ENCODE results near the gene LRRC53. TPM values are rescaled to one million over a fixed set of nuclear protein-coding genes. Genes with fewer than 3 reads are reported as not detected.

LRRC53 gene
- total RNA-seq, 1 experiment from 2014 or later: not detected

DNA sequence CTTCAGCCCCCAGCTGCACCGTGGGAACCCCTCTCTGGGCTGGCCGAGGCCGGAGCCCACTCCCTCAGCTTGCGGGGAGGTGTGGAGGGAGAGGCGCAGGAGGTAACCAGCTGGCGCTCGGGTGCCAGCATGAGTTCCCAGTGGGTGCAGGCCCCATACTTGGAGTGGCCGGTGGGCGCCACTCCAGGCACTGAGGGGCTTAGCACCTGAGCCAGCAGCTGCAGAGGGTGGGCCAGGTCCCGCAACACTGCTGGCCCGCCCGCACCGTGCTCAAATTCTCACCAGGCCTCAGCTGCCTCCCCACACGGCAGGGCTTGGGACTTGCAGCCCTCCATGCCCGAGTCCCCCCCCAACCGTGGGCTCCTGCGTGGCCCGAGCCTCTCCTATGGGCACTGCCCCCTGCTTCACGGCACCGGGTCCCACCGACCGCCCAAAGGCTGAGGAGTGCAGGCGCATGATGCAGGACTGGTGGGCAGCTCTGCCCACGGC lies 47.2 kb downstream of the LRRC53 start:
- Histone ChIP-seq H3K9me3 (no peaks in the 10 kb centered on the region), H3K27me3 (no peaks in the 10 kb centered on the region; the same call in 1 of the 2 replicates), H3K4me3 (no peak overlapping the region), H3K36me3 (no peaks in the 10 kb centered on the region)
- DNase-seq: no peak

DNA sequence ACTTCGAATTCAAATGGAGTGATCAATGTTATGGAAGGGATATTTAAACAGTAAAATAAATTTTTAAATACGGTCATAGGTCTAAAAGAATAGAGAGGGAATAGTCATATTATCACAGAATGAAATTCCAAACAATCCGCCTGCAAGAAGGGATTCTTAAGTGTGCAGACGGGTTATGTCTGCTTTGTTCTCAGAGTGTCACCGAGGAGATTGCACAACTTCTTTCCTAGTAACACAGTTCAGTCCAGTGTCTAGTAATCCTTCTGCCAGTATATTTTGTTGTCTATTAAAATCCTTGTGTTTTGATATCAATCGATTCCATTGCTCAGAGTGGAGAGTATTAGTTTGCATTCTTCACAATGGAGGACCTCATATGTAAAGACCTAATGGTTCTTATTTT lies 48.4 kb downstream of the LRRC53 start:
- Histone ChIP-seq H3K4me3 (no peak overlapping the region), H3K9me3 (no peaks in the 10 kb centered on the region), H3K36me3 (no peaks in the 10 kb centered on the region), H3K27me3 (no peaks in the 10 kb centered on the region; the same call in 1 of the 2 replicates)
- no peak for DNase-seq

DNA sequence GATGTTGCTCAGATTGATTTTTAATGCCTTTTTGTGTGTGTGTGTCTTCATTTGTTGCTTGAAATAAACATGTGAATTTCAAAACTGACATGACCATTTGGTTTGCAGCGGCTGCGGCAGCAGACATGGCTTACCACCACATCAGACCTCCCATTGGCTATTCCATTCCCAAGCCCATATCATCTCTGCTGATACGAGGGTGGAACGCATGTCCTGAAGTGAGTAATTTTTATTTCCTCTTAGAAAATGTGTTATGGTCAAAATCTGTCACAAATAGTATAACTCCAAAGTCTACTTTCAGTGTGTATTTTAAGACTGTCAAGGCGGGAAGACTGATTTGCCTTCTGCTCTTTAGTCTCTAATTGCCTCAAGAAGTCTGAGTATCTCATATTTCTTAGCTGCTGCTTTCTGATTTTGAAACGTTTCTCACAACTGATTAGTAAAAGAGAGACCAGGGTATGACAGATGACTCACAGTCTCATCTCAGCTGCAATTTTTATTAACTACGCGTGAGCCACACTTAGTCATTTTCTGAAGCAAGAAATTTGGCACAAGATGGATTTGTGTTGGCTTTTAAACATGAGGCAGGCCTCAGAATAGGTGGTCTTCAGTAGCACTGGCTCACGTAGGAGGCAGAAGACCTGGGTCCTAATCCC lies 49.0 kb downstream of the LRRC53 start:
- DNase-seq: no peak
- Histone ChIP-seq H3K36me3 (no peaks in the 10 kb centered on the region), H3K4me3 (no peak overlapping the region), H3K9me3 (no peaks in the 10 kb centered on the region), H3K27me3 (no peaks in the 10 kb centered on the region; the same call in 1 of the 2 replicates)

DNA sequence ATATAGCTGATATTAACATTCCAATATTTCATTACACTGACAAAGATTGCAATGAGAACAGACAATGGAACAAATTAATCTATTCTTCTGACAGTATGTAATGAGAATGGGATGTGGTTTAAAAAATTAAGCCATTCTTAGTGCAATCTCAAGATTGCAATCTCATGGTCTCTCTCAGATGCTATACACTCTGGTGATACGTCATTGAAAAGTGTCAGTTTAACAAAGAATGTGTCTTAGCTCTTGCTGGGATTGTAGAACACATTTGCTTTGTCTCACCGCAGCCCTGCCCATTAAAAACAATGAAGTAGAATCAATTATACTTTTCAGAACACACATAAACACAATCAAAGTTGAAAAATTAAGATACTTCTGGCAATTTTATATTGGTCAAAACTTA lies 55.2 kb downstream of the LRRC53 start:
- DNase-seq: no peak
- Histone ChIP-seq H3K27me3 (no peaks in the 10 kb centered on the region), H3K4me3 (no peak overlapping the region), H3K36me3 (no peaks in the 10 kb centered on the region), H3K9me3 (no peaks in the 10 kb centered on the region)

DNA sequence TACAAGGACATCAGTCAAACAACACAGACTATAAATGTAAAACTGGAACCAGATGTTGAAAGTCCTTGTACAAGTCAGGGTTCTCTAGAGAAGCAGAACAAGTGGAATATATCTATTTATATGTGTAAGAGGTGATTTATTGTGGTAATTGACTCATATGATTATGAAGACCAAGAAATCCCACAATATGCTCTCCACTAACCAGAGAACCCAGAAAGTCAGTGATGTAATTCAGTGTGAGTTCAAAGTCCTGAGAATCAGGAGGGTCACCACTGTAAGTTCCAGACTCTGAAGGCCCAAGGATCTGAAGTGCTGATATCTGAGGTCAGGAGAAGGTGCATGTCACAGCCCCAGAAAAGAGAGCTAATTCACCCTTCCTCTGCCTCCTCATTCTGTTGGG lies 57.0 kb downstream of the LRRC53 start:
- DNase-seq: no peak
- no peaks in the 10 kb centered on the region for H3K36me3 ChIP-seq
- H3K9me3 ChIP-seq: no peaks in the 10 kb centered on the region
- H3K4me3 ChIP-seq: no peak overlapping the region
- no peaks in the 10 kb centered on the region for H3K27me3 ChIP-seq

DNA sequence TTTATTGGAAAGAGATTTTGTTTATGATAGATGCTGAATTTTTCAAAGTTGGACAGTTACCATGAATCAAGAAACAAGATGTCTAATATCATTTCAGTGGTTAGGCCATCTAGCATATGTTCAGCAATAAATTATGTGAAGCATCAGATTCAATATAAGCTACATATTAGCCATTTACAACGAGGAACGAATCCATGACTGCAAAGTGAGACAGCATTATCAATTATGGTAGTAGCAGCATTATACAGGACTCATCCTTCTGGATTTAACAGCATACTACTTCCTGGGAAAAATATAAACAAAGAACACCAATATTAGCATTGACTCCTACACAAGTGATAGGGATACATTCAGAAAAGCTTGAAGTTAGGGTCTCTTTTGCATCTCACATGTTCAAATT lies 59.1 kb downstream of the LRRC53 start:
- no peak for DNase-seq
- Histone ChIP-seq H3K4me3 (no peak overlapping the region), H3K27me3 (no peaks in the 10 kb centered on the region), H3K36me3 (no peaks in the 10 kb centered on the region), H3K9me3 (no peaks in the 10 kb centered on the region)

DNA sequence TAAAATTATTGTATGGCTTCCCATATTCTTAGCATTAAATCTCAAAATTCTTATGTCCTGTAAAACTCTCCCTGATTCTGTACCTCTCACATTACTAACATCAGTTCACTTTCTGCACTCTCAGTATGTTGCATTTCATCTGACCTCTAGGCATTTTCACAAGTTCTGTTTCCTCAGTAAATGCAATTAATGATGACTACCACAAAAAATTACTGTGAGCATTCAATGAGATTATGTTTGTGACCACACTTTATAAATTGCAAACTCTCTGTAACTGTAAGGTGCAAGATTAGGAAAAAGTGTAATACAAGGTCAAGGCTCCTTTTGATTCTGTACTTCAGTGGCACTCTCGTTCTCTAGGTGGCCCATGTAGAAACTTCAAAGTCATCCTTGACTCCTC lies 60.4 kb downstream of the LRRC53 start:
- H3K9me3 ChIP-seq: no peaks in the 10 kb centered on the region
- DNase-seq: no peak

DNA sequence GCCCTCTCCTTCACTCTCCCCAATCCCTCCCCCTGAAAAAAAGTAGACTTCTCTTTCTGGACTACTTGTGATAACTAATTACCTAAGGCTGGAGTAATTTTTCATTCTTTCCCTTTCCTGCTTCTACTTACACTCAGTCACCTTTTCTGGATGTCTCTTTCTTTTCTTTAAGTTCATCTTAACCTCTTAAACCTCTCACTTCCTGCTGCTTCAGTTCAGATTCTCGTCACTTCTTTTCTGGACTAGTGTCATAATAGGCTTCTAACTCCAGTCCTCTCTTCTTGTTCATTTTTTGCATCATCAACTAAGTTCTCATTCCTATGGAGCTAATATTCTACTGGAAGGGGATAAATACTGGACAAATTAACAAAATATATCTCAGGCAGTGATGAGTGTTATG lies 75.4 kb downstream of the LRRC53 start:
- H3K4me3 ChIP-seq: no peak overlapping the region
- H3K36me3 ChIP-seq: no peaks in the 10 kb centered on the region
- H3K27me3 ChIP-seq: no peaks in the 10 kb centered on the region
- no peaks in the 10 kb centered on the region for H3K9me3 ChIP-seq
- no peak for DNase-seq

More for the DNA sequence above, 60.4 kb downstream of the LRRC53 start:
- no peaks in the 10 kb centered on the region for H3K27me3 ChIP-seq
- no peak overlapping the region for H3K4me3 ChIP-seq
- no peaks in the 10 kb centered on the region for H3K36me3 ChIP-seq

DNA sequence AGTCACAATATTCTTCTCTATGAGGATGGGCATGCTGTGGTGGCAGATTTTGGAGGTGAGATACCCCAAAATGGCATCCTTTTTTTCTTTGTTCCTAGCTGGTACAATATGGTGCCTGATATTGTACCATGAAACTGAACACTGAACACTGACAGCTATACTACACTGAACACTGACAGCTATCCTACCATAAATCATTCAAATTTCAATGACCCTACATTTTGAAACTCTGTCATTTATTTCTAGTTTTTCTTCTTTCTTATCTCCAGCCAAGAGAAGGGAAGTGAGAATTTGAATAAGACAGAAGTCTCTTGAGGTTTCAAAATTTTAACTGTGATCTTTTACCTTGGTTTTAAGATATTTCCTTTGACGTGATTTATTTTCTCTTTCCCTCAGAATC lies 76.3 kb downstream of the LRRC53 start:
- Histone ChIP-seq H3K27me3 (no peaks in the 10 kb centered on the region), H3K36me3 (no peaks in the 10 kb centered on the region), H3K4me3 (no peak overlapping the region), H3K9me3 (no peaks in the 10 kb centered on the region)
- no peak for DNase-seq

DNA sequence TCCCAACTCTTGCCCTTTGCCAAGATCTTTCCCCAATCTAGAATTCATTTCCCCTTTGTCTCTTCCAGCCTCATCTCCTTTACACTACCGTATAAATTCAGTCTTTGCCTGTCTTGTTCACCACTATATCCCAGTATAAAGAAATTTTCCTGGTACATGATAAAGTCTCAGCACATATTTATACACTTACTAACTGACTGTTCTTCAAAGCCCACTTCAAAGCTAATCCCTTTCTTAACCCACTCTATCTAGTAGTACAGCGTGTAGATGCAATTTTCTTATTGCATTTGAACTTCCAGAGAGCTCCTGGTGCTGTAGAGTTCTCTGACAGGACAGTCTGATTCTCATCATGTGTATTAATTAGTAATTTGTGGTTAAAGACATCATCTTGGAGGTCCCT lies 78.1 kb downstream of the LRRC53 start:
- no peaks in the 10 kb centered on the region for H3K27me3 ChIP-seq

DNA sequence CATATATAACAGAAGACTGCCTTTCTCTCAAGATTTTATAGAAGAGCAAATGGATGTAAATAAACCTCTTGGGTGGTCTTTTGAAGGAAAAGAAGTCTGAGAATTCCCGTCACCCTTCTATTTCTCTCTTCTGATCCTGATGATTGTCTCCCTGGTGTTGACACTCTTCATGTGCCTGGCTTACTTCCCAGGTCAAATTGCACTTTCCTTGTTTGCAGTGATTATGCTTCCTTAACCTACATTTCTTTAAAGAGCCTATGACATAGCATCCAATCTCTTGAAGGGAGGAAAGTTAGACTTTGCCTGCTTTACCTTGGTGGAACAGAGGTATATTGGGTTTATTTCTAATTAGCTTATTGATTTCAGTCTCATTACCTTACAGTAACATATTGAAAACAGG lies 80.1 kb downstream of the LRRC53 start:
- DNase-seq: no peak
- H3K27me3 ChIP-seq: no peaks in the 10 kb centered on the region
- no peaks in the 10 kb centered on the region for H3K36me3 ChIP-seq
- H3K4me3 ChIP-seq: no peak overlapping the region
- no peaks in the 10 kb centered on the region for H3K9me3 ChIP-seq

More for the DNA sequence above, 78.1 kb downstream of the LRRC53 start:
- Histone ChIP-seq H3K4me3 (no peak overlapping the region), H3K9me3 (no peaks in the 10 kb centered on the region), H3K36me3 (no peaks in the 10 kb centered on the region)
- no peak for DNase-seq

DNA sequence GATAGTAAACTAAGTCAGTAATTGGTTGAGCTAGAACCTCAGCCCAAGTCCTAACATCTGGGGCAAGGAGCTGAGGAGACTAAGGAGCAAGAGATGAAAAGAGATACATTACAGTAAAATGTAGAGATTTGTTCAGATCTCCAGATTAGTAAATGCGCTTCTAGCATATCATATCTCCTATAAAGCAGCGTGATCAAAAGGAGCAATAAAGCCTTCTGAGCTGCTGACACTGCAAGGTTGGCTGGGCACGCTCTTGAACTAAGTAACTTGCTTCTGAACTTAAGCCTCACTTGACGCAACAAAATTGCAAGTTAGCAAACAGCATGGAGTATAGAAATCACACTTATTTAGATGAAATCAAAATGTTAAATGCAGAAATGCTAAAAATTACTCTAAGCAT lies 80.9 kb downstream of the LRRC53 start:
- no peaks in the 10 kb centered on the region for H3K27me3 ChIP-seq

DNA sequence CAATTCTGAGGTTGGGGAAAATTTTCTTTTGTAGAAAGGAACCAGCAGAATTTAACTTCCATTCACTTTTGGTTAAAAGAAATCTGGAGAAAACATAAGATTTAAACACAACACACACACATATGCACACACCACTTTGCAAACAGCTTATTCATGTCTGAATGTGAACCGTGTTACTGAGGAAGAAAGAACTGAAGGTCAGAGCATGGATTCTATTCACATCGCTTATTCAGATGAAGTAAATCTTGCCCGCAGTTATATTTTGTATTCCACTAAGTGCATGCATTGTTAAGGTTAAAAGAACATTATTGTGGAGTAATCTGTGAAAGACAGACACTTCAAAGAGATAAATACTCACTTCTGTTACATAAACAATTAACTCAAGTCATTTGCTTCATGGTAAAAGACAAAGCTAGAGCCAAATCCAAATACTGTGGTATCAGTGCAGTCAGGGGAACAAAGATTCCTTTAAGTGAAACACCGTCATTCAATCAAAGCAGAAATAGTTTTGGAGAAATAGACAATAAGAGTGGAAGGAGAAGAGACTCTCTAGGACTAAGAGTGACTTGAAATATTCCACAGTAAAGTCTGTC lies 82.0 kb downstream of the LRRC53 start:
- H3K27me3 ChIP-seq: no peaks in the 10 kb centered on the region

More for the DNA sequence above, 80.9 kb downstream of the LRRC53 start:
- Histone ChIP-seq H3K4me3 (no peak overlapping the region), H3K9me3 (no peaks in the 10 kb centered on the region), H3K36me3 (no peaks in the 10 kb centered on the region)
- DNase-seq: no peak

DNA sequence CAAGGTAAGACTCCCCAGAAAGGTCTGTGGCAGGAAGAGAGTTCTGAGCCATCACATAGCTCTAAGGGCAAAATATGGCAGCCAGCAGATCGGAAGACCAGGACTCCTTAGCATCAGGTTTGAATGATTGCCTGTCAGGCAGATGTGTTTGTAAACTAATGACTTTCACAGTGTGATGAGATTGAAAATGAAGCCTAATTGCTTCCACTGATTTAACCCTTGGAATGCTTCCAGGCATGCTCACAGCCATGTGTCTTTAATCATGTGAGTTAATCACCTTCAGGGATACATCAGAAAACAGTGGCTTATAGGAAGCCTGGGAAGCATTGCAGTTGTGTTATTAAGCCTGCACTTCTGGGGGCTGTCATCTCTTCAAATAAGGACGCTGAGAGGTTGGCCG lies 82.8 kb downstream of the LRRC53 start:
- no peaks in the 10 kb centered on the region for H3K9me3 ChIP-seq
- no peaks in the 10 kb centered on the region for H3K27me3 ChIP-seq
- H3K4me3 ChIP-seq: no peak overlapping the region
- no peaks in the 10 kb centered on the region for H3K36me3 ChIP-seq
- DNase-seq: no peak

More for the DNA sequence above, 82.0 kb downstream of the LRRC53 start:
- DNase-seq: no peak
- no peaks in the 10 kb centered on the region for H3K36me3 ChIP-seq
- no peaks in the 10 kb centered on the region for H3K9me3 ChIP-seq
- H3K4me3 ChIP-seq: no peak overlapping the region

DNA sequence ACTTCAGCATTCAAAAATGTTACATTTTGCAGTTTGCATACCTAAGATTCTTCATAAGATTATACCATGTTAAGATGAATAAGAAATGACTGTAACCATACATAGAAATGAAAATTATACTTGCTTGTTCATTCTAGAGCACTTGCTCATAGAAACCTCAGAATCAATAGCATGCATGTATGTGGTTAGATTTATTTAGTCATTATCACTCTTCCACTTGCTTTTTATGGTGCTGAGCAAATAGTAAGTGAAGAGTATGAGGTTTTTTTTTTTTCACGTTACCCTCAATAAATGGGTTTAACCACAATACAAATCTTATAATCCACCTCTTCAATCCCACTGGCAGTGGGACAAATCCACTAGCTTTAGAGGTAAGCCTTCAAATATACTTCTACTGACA lies 84.7 kb downstream of the LRRC53 start:
- no peaks in the 10 kb centered on the region for H3K27me3 ChIP-seq
- no peaks in the 10 kb centered on the region for H3K36me3 ChIP-seq
- no peaks in the 10 kb centered on the region for H3K9me3 ChIP-seq
- no peak overlapping the region for H3K4me3 ChIP-seq
- no peak for DNase-seq

DNA sequence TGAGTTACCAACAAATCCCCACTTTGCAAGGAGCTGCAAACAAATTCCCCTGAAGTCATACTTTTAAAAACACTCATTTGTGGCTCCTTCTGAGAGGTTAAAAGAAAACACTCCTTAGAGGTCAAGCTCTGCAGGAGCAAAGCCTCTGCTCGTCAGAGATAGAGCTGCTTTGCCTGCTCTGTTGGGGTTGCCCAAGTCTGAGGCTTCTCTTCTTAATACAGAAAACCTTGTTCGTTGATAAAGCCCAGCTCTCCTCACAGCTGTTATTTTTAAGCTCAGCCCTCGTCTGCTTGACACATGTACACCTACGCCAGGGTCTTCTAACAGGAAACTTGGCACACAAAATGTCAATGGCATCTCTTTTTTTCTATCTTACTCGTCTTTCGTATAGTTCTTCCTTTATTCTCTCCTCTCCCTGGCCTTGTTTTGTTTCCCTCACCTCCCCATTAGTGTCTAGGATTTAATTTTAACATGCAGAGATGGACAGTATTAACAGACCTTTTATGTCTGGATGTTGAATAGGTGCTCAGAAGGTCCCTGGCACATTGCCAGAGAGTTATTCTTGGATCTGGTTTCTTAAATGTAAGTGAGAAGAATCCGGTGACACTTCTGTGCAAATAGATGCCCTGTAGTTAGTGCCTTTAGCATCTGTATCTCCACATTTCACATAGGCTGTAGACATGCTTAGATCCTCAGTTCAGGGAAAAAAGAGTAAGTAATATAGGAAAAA lies 86.0 kb downstream of the LRRC53 start:
- H3K36me3 ChIP-seq: no peaks in the 10 kb centered on the region
- H3K9me3 ChIP-seq: no peaks in the 10 kb centered on the region
- H3K4me3 ChIP-seq: no peak overlapping the region
- no peak for DNase-seq
- no peaks in the 10 kb centered on the region for H3K27me3 ChIP-seq

DNA sequence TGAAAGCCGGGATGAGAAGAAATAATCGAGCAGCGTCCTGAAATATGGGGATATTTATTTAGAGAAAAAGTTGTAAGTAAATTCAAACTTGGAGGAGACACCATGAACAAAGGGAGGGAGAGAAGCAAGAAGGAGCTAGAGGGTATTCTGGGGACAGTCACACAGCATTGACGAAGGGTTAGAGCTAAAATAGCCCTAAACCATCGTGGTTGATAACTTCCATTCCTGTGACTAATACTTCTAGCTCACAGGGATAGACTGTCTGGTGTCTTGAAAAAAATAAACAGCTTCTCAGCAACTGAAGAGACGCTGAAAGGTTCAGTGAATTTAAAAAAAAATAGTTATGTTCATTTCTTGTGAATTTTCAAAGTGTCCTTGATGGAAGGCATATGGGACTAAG lies 86.7 kb downstream of the LRRC53 start:
- Histone ChIP-seq H3K27me3 (no peaks in the 10 kb centered on the region), H3K4me3 (no peak overlapping the region), H3K36me3 (no peaks in the 10 kb centered on the region), H3K9me3 (no peaks in the 10 kb centered on the region)
- DNase-seq: no peak

DNA sequence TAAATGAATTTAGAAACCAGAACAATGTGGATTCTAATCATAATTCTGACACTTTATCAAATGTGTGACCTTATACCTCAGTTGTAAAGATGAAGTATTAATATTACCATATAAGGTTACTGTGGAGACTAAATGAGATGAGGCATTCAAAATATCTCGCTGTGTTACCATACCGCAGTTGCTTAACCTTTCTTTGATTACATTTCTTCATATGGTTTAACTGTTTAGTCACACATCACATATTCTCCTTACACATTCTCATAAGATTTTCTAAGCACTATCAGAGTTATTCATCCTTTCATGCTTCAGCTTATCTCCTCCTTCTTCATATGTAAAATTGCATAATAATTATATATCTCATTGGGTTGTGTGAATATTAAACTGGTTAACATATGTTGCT lies 88.9 kb downstream of the LRRC53 start:
- DNase-seq: no peak
- Histone ChIP-seq H3K27me3 (no peaks in the 10 kb centered on the region), H3K9me3 (no peaks in the 10 kb centered on the region), H3K36me3 (no peaks in the 10 kb centered on the region), H3K4me3 (no peak overlapping the region)

Measured in MG63 (cell line).